Left ventricle myocardium inferior (tissue), 1 donor: Measurements from ENCODE around the gene INTS4. TPM values are rescaled to one million over a fixed set of nuclear protein-coding genes. Genes with fewer than 3 reads are reported as not detected.

Experiments used
- DNase-seq: peaks from one replicate; pipeline ENCODE4 v3.0.0-alpha.2; 2020
- H3K27ac ChIP-seq: fragments of 200-600 bp; replicated peaks from 2 replicates; pipeline ENCODE4 v1.8.0; 2021
- H3K27me3 ChIP-seq: fragments of 200-600 bp; 2 replicates; pipeline ENCODE4 v1.8.0; 2021; ENCODE audit warnings: low read depth
- H3K36me3 ChIP-seq: fragments of 200-600 bp; 2 replicates; pipeline ENCODE4 v1.8.0; 2021
- H3K4me1 ChIP-seq: fragments of 200-600 bp; 2 replicates; pipeline ENCODE4 v1.8.0; 2021
- H3K4me3 ChIP-seq: fragments of 200-600 bp; 2 replicates; pipeline ENCODE4 v1.8.0; 2021; ENCODE audit warnings: mild to moderate bottlenecking, moderate library complexity
- H3K9me3 ChIP-seq: fragments of 200-600 bp; replicated peaks from 2 replicates; pipeline ENCODE4 v1.8.0; 2021
- CTCF ChIP-seq: fragments of 200-600 bp; IDR thresholded peaks from 2 replicates; pipeline ENCODE4 v1.8.0; 2021; ENCODE audit warnings: antibody characterized with exemption, mild to moderate bottlenecking, borderline replicate concordance
- intact Hi-C: fragments of 100-400 bp; cut with micrococcal nuclease; formaldehyde crosslinking; loops from one replicate; pipeline ENCODE4 v1.11.0; 2022
- total RNA-seq: library from RNA; stranded (reverse); fragmentation: NEBNext Ultra II Directional; extraction: Animal tissue kit (Norgen Biotek cat#: 25700); gene quantifications from one replicate; pipeline ENCODE4 v1.2.1, GENCODE V29; 2021
- donor health status: DM: no; HTN: yes; CAD: no; lungs with severe emphysema.

Gene INTS4
- total RNA-seq, 1 donor from 2014 or later: 15.4 TPM

DNA sequence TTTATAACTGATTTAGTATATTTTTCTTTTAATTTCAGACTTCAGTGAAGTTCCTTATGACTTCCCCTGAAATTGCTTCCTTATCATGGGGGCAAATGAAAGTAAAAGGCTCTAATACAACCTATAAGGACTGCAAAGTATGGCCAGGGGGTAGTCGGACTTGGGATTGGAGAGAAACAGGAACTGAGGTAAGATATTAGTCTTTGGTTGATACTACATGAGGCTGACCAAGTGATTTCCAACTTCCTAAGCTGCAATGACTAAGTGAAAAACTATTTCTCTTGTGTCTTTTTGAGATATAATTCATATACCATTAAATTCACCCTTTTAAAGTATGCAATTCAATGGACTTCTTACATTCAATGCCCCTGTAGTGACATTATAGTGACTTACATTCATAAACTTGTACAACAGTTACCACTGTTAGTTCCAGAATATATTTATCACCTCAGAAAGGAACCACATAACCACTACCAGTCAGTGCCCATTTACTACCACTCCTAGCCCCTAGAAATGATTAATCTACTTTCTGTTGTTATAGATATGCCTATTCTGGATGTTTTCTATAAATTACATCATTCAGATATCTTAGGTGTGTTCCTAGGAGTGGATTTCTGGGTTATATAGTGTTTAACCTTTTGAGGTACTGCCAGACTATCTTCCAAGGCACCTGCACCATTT is 151.9 kb downstream of the INTS4 start:
- TF ChIP-seq CTCF: no peak
- DNase-seq: no peak
- H3K27ac ChIP-seq: no peak overlapping the region
- H3K36me3 ChIP-seq: peaks cover 72% of the 10 kb centered on the region
- no peaks in the 10 kb centered on the region for H3K4me1 ChIP-seq
- peaks cover 32% of the 10 kb centered on the region for H3K9me3 ChIP-seq
- intact Hi-C loops: no loop called here
- no peaks in the 10 kb centered on the region for H3K27me3 ChIP-seq
- no peak overlapping the region for H3K4me3 ChIP-seq

- Histone ChIP-seq H3K4me1 (no peaks in the 10 kb centered on the region), H3K27ac (no peak overlapping the region), H3K36me3 (peaks cover 7% of the 10 kb centered on the region), H3K4me3 (no peak overlapping the region), H3K9me3 (peaks cover 2% of the 10 kb centered on the region), H3K27me3 (no peaks in the 10 kb centered on the region)
- intact Hi-C loops: no loop called here
- no peak for DNase-seq
- no peak for TF ChIP-seq CTCF
Observed at GRCh38 chr11:77833302-77833701, 161.2 kb downstream of the INTS4 start.

DNA sequence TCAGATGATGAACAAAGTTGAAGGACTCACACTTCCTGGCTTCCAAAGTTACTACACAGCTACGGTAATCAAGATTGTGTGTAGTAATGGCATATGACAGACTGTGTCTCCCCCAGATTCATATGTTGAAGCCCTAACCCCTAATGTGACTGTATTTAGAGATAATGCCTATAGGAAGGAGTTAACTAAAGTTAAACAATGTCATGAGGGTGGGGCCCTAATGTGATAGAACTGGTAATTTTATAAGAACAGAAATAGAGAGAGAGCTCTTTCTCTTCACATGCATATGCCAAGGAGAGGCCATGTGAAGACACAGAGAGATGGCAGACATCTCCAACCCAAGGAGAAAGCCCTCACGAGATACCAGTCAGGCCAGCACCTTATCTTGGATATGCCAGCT is 165.5 kb downstream of the INTS4 start:
- intact Hi-C loops: no loop called here
- no peak for TF ChIP-seq CTCF

More for the DNA sequence above, 165.5 kb downstream of the INTS4 start:
- no peak for DNase-seq
- H3K4me1 ChIP-seq: peaks cover 8% of the 10 kb centered on the region
- peaks cover 7% of the 10 kb centered on the region for H3K36me3 ChIP-seq
- no peaks in the 10 kb centered on the region for H3K9me3 ChIP-seq
- no peak overlapping the region for H3K27ac ChIP-seq
- H3K4me3 ChIP-seq: no peak overlapping the region
- H3K27me3 ChIP-seq: no peaks in the 10 kb centered on the region

Other genes starting within 250 kb of the INTS4 start
- gene RSF1, start 173.9 kb downstream of the INTS4 start, total RNA-seq: 40.6 TPM
- 86.6 TPM for gene AAMDC, start 173.5 kb downstream of the INTS4 start, total RNA-seq
- gene KCTD14, start 28.6 kb upstream of the INTS4 start, total RNA-seq: 0.16 TPM
- 0.25 TPM for gene THRSP, start 69.2 kb upstream of the INTS4 start, total RNA-seq
- gene NDUFC2, start 85.2 kb upstream of the INTS4 start, total RNA-seq: 295 TPM
- gene ALG8, start 145.0 kb upstream of the INTS4 start, total RNA-seq: 15.3 TPM
- 8.6 TPM for gene KCTD21, start 194.0 kb upstream of the INTS4 start, total RNA-seq
- gene USP35, start 194.3 kb upstream of the INTS4 start, total RNA-seq: 5.8 TPM